Fibroblast of lung (primary cell): ENCODE data around the gene RTN1.

Experiments used
- EZH2 ChIP-seq: IDR thresholded peaks from 2 replicates; pipeline ENCODE4 v1.5.1; 2012; ENCODE audit warnings: low read length, control low read depth, mild to moderate bottlenecking; ENCODE audit errors: missing control alignments
- TF ChIP-seq, protein P1 (sequence below), 2 donors: IDR thresholded peaks in 1 of 2; conservative IDR thresholded peaks in 1 of 2; 1 replicate in 1 of 2; 2 replicates in 1 of 2; pipeline ENCODE4 v1.5.1; 2011 to 2012; ENCODE audit warnings: low read length in 2 of 2, control low read depth in 1 of 2, inconsistent platforms in 1 of 2, low read depth in 1 of 2, mild to moderate bottlenecking in 1 of 2

DNA sequence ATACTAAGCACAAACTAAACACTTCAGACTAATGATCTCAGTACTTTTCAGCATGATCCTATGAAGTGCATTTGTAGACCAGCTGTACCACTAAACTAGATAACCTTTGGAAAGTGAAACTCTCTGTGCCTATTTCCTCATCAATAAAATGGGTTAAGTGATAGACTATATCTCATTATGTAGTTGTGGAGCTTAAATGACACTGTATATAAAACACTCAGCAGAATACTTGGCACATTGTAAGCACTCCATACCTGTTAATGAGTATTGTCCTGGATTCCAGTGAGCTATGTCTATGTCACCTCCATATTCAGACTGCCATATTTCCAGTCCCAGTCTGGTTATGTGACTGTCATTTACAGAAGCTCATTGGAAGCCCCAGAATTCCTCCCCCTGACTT lies 44.4 kb downstream of the RTN1 start:
- TF ChIP-seq, protein P1, sequence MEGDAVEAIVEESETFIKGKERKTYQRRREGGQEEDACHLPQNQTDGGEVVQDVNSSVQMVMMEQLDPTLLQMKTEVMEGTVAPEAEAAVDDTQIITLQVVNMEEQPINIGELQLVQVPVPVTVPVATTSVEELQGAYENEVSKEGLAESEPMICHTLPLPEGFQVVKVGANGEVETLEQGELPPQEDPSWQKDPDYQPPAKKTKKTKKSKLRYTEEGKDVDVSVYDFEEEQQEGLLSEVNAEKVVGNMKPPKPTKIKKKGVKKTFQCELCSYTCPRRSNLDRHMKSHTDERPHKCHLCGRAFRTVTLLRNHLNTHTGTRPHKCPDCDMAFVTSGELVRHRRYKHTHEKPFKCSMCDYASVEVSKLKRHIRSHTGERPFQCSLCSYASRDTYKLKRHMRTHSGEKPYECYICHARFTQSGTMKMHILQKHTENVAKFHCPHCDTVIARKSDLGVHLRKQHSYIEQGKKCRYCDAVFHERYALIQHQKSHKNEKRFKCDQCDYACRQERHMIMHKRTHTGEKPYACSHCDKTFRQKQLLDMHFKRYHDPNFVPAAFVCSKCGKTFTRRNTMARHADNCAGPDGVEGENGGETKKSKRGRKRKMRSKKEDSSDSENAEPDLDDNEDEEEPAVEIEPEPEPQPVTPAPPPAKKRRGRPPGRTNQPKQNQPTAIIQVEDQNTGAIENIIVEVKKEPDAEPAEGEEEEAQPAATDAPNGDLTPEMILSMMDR (conservative IDR thresholded peaks at IDR 0.05 in 1 of 2, IDR thresholded peaks at IDR 0.05 in 1 of 2; ENCODE audit: low read depth in 1 of 2, low read length in 2 of 2): no peak
- TF ChIP-seq EZH2: no peak
